GM23248 (cell line): ENCODE data around the gene APOL3.

Experiments
- EZH2 ChIP-seq: fragments of 200-600 bp; sonication (generic); IDR thresholded peaks from 2 replicates; pipeline ENCODE4 v1.6.1; 2018; ENCODE audit warnings: antibody characterized with exemption, mild to moderate bottlenecking; ENCODE audit not compliant: insufficient read depth, poor library complexity, severe bottlenecking
- EZH2phosphoT487 ChIP-seq: fragments of 200-600 bp; sonication (generic); IDR thresholded peaks from 2 replicates; pipeline ENCODE4 v1.6.1; 2018; ENCODE audit warnings: antibody characterized with exemption, moderate library complexity, mild to moderate bottlenecking, low read depth; ENCODE audit not compliant: insufficient read depth

DNA sequence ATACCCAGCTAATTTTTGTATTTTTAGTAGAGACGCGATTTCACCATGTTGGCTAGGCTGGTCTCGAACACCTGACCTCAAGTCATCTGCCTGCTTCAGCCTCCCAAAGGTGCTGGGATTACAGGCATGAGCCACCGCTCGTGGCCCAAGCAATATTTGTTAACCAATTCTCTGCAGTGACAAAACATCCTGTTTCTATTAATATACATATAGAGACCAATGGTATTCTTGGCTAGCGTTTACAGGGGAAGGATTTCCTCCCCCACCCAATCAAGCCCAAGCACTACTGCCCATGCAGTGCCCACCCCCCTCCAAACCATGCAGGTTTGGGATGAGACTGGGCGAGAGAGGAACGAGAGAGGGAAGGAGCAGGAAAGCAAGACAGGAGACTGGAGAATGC lies 53.1 kb downstream of the APOL3 start:
- TF ChIP-seq EZH2phosphoT487, result no peak
- no peak for TF ChIP-seq EZH2
